Keratinocyte (primary cell): ENCODE results near the gene VCL.

Experiments used
- EZH2 ChIP-seq: IDR thresholded peaks from one replicate; pipeline ENCODE4 v1.6.1; 2012; ENCODE audit warnings: inconsistent platforms, mild to moderate bottlenecking, low read length, moderate library complexity
- TF ChIP-seq, protein P1 (sequence below), 3 experiments: IDR thresholded peaks in 1 of 3; conservative IDR thresholded peaks in 1 of 3; optimal IDR thresholded peaks in 1 of 3; 2 replicates in 2 of 3; 3 replicates in 1 of 3; pipeline versions ENCODE3 to v1.5.1; 2011; ENCODE audit warnings: low read length in 3 of 3, mild to moderate bottlenecking in 3 of 3, moderate library complexity in 2 of 3, control low read depth in 1 of 3, inconsistent platforms in 1 of 3; ENCODE audit not compliant: insufficient read depth in 2 of 3; ENCODE audit errors: extremely low read depth in 1 of 3

DNA sequence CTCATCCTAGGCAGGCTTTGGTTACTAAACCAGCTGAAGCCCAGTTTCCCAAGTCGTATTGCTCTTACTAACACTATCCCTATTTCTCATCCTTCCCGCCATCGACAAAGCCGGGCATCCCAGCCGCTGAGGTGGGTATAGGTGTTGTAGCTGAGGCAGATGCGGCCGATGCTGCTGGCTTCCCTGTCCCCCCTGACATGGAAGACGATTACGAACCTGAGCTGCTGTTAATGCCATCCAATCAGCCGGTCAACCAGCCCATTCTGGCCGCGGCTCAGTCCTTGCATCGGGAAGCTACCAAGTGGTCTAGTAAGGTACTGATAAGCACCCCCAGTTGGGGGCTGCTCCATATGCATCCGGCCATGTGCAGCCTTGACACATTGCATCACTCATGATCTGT, 113.9 kb downstream of the VCL start:
- TF ChIP-seq, protein P1, sequence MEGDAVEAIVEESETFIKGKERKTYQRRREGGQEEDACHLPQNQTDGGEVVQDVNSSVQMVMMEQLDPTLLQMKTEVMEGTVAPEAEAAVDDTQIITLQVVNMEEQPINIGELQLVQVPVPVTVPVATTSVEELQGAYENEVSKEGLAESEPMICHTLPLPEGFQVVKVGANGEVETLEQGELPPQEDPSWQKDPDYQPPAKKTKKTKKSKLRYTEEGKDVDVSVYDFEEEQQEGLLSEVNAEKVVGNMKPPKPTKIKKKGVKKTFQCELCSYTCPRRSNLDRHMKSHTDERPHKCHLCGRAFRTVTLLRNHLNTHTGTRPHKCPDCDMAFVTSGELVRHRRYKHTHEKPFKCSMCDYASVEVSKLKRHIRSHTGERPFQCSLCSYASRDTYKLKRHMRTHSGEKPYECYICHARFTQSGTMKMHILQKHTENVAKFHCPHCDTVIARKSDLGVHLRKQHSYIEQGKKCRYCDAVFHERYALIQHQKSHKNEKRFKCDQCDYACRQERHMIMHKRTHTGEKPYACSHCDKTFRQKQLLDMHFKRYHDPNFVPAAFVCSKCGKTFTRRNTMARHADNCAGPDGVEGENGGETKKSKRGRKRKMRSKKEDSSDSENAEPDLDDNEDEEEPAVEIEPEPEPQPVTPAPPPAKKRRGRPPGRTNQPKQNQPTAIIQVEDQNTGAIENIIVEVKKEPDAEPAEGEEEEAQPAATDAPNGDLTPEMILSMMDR (optimal IDR thresholded peaks at IDR 0.05 in 1 of 3, IDR thresholded peaks at IDR 0.05 in 1 of 3, conservative IDR thresholded peaks at IDR 0.05 in 1 of 3; ENCODE audit: extremely low read depth in 1 of 3, insufficient read depth in 2 of 3, low read length in 3 of 3), result no peak
- TF ChIP-seq EZH2, result no peak
